K562 (cell line): ENCODE measurements around the gene SLC45A3. TPM values are rescaled to one million over a fixed set of nuclear protein-coding genes. Genes with fewer than 3 reads are reported as not detected.

Source experiments
- DEAF1 ChIP-seq: fragments of 450-650 bp; formaldehyde crosslinking; IDR thresholded peaks from 2 replicates; pipeline ENCODE4 v1.4.0; 2020; ENCODE audit warnings: mild to moderate bottlenecking, moderate library complexity
- EZH2 ChIP-seq: IDR thresholded peaks from 2 replicates; pipeline ENCODE4 v1.6.1; 2012; ENCODE audit warnings: low read depth, mild to moderate bottlenecking, inconsistent platforms, low read length, borderline replicate concordance
- GMEB1 ChIP-seq: fragments of 250-450 bp; sonication (Bioruptor Pico); IDR thresholded peaks from 2 replicates; pipeline ENCODE4 v1.4.0; 2020; ENCODE audit warnings: mild to moderate bottlenecking
- HNRNPK ChIP-seq: fragments of 200-400 bp; formaldehyde crosslinking; IDR thresholded peaks from one replicate; pipeline ENCODE4 v1.6.1; 2018; ENCODE audit warnings: mild to moderate bottlenecking, low read depth, low read length; ENCODE audit not compliant: poor library complexity, severe bottlenecking
- KDM5B ChIP-seq: fragments of 200-600 bp; sonication (generic); IDR thresholded peaks from 2 replicates; pipeline ENCODE4 v1.6.1; 2012; ENCODE audit warnings: low read depth, mild to moderate bottlenecking, moderate library complexity, low read length, control low read depth, inconsistent platforms; ENCODE audit not compliant: insufficient replicate concordance
- PPARD ChIP-seq: fragments of 250-450 bp; sonication (Bioruptor Pico); IDR thresholded peaks from 2 replicates; pipeline ENCODE4 v1.8.0; 2022; ENCODE audit warnings: inconsistent platforms, mild to moderate bottlenecking, moderate library complexity
- SMARCB1 ChIP-seq: IDR thresholded peaks from 2 replicates; pipeline ENCODE4 v1.6.1; 2011; ENCODE audit warnings: improper control_type of control experiment, low read depth; ENCODE audit not compliant: insufficient read length
- SREBF1 ChIP-seq: fragments of 150-350 bp; IDR thresholded peaks from 2 replicates; pipeline ENCODE4 v1.6.1; 2014; ENCODE audit warnings: antibody characterized with exemption, low read depth, low read length, borderline replicate concordance
- U2AF1 ChIP-seq: fragments of 200-400 bp; formaldehyde crosslinking; optimal IDR thresholded peaks from 2 replicates; pipeline ENCODE3; 2017; ENCODE audit warnings: mild to moderate bottlenecking, low read depth, low read length, moderate library complexity
- ZFP30 ChIP-seq: fragments of 250-450 bp; sonication (Bioruptor Pico); IDR thresholded peaks from 2 replicates; pipeline ENCODE4 v1.8.0; 2022; ENCODE audit warnings: moderate library complexity, mild to moderate bottlenecking, inconsistent platforms, borderline replicate concordance
- ZNF23 ChIP-seq: fragments of 250-450 bp; sonication (Bioruptor Pico); IDR thresholded peaks from 2 replicates; pipeline ENCODE4 v1.4.0; 2020; ENCODE audit warnings: mild to moderate bottlenecking
- ZNF644 ChIP-seq: fragments of 200-800 bp; sonication (Bioruptor generic); IDR thresholded peaks from 2 replicates; pipeline ENCODE4 v1.6.1; 2016; ENCODE audit warnings: low read depth, missing genetic modification characterization, missing compliant biosample characterization
- polyA plus RNA-seq, 8 experiments: library from polyadenylated mRNA; depleted of rRNA in 4 of 8; stranded (reverse) in 5 of 8; unstranded in 3 of 8; fragments of >200 nt; fragmentation: Nextera tagmentation in 2 of 8; fragmentation: Illumina TruSeq in 1 of 8; extraction: Ambion mirVana in 2 of 8; extraction: Trizol in 1 of 8; gene quantifications; 2 replicates each; pipeline versions ENCODE4 v1.2.1 to v1.2.3, GENCODE V29; 2011 to 2014; ENCODE audit warnings: inconsistent platforms in 1 of 8, missing spikeins in 1 of 8
- total RNA-seq, 7 experiments: library from RNA; depleted of rRNA in 6 of 7; stranded (reverse); fragments of >200 nt in 6 of 7; fragmentation: Illumina TruSeq in 2 of 7; extraction: Trizol in 2 of 7; gene quantifications; 2 replicates each; pipeline versions ENCODE4 v1.2.1 to v1.2.3, GENCODE V29; 2011 to 2021; ENCODE audit warnings: low replicate concordance in 1 of 7
- TF ChIP-seq, protein P1 (sequence below): fragments of 250-450 bp; sonication (Bioruptor Pico); IDR thresholded peaks from 2 replicates; pipeline ENCODE4 v1.5.0; 2021; ENCODE audit warnings: mild to moderate bottlenecking, moderate library complexity

SLC45A3 gene
- total and polyA plus RNA-seq, 9 of the 15 experiments (the other 6 are each of a cell fraction or from before 2014, with no cell fraction given) = 0.06 to 3.3 (median 1.3) TPM

GRCh38 chr1:205631768-205632668 is 48.3 kb downstream of the SLC45A3 start, which contains the start of gene ELK4 (continued):
- TF ChIP-seq ZNF644 (tag) = peak; percentile 60; the same call in 1 of the 2 replicates
- no peak for TF ChIP-seq EZH2
- no peak for TF ChIP-seq HNRNPK
- no peak for TF ChIP-seq ZFP30 (CRISPR knock-in tag)
- TF ChIP-seq DEAF1 (CRISPR knock-in tag) = peak; percentile 82
- no peak for TF ChIP-seq U2AF1
- peak; percentile 62 for TF ChIP-seq GMEB1
- TF ChIP-seq PPARD (CRISPR knock-in tag) = no peak
- peak; percentile 98 for TF ChIP-seq KDM5B
- TF ChIP-seq, protein P1, sequence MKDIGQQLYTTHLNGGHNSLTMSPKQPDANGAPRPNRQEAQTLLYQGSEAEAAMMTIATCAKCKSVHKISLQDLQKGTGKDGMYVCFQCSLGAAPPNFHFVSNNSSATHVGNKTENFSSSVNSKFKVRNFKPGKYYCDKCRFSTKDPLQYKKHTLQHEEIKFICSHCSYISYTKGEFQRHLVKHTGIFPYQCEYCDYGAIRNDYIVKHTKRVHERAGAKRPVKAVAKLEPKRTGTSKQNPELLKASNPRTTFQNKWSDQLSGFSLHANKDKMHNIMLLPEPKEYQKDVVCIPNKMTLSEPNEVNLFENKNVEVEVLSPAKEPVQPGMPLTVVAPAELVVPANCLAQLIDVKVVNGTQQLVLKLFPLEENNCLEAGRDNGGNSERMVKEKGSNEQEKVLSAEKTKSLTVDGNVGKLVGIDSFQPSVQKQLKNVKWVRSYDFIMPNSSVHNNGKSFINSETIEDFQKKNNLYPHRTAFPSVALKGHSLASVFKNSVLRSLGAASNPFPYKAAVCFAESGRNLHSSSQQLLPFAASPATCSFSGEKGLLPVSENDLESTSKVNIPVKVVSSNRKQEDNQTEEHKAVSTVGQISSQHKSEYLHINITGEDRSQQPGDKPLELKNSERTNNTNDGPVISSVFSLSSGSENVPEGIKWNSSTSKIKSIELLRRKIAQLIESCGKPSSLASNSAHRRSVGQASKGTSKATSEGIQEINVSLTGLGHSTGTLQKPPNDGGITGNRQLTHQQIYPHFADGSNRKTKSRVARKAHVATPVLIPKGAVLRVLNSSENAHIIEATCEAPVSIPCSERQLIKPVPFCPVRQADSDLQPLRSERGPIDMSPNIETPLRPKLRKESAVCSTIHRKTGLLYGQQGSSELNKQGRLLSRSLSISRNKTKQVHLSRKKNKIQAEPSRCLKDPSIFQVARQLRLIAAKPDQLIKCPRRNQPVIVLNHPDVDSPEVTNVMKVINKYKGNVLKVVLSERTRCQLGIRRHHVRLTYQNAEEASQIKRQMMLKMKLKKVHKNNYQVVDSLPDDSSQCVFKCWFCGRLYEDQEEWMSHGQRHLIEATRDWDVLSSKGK (CRISPR knock-in tag) = no peak
- TF ChIP-seq SREBF1 = 0 out of 2 replicates have a peak, but pooled peaks have one; percentile 44
- no peak for TF ChIP-seq SMARCB1
- TF ChIP-seq ZNF23 = no peak
